Stimulated activated CD8-positive, alpha-beta memory T cell treated with anti-CD3 and anti-CD28 coated beads, Interleukin-12 subunit alpha, Interleukin-12 subunit beta, amount 100 ng/mL, for 24 hours (primary cell): ENCODE measurements around the gene UROD.
"Not testable (repeated sequence)": the region's sequence is repeated elsewhere in the genome, so short reads cannot be mapped to it uniquely, and the experiment has no call there.

Experiments used
- DNase-seq: peaks from one replicate; pipeline ENCODE4 v3.0.0-alpha.2; 2020; ENCODE audit errors: extremely low read depth

UROD gene

GRCh38 chr1:45011837-45012638, at the start of gene UROD:
Gene UROD, plus strand, starts transcription at chr1:45012254. Its CDS starts 12 bp downstream, at chr1:45012266.
- peak; percentile 71 for DNase-seq

GRCh38 chr1:44962729-44963128, 49.3 kb upstream of the UROD start:
- no peak for DNase-seq

GRCh38 chr1:44964396-44964795, 47.7 kb upstream of the UROD start:
- no peak for DNase-seq

GRCh38 chr1:44970317-44970716, 41.7 kb upstream of the UROD start:
- DNase-seq, result no peak

- DNase-seq, result no peak
Measured at GRCh38 chr1:44973645-44974044, 38.4 kb upstream of the UROD start.

GRCh38 chr1:44976252-44976651, 35.8 kb upstream of the UROD start:
- no peak for DNase-seq

GRCh38 chr1:44977372-44977771, 34.7 kb upstream of the UROD start:
- not testable (repeated sequence) for DNase-seq

- no peak for DNase-seq
Measured at GRCh38 chr1:44985747-44986359, 26.2 kb upstream of the UROD start.

- no peak for DNase-seq
Measured at GRCh38 chr1:44988531-44989156, 23.4 kb upstream of the UROD start.

GRCh38 chr1:44994309-44994898, 17.6 kb upstream of the UROD start:
- no peak for DNase-seq

GRCh38 chr1:44995467-44996238, 16.4 kb upstream of the UROD start:
- no peak for DNase-seq

GRCh38 chr1:44999232-44999631, 12.8 kb upstream of the UROD start:
- DNase-seq, result no peak

GRCh38 chr1:45001011-45001481, 11.0 kb upstream of the UROD start:
- DNase-seq, result no peak

GRCh38 chr1:45001576-45001975, 10.5 kb upstream of the UROD start:
- DNase-seq, result not testable (repeated sequence)

GRCh38 chr1:45002650-45003645, 9.1 kb upstream of the UROD start:
- DNase-seq, result no peak

- no peak for DNase-seq
Measured at GRCh38 chr1:45003741-45004140, 8.3 kb upstream of the UROD start.

GRCh38 chr1:45004281-45004920, 7.7 kb upstream of the UROD start:
- DNase-seq, result no peak

GRCh38 chr1:45005761-45006160, 6.3 kb upstream of the UROD start:
- DNase-seq, result no peak

- no peak for DNase-seq
Measured at GRCh38 chr1:45007311-45007710, 4.7 kb upstream of the UROD start.

GRCh38 chr1:45008076-45008475, 4.0 kb upstream of the UROD start:
- no peak for DNase-seq
